ENCODE data around the gene FAM89B.
A peak's percentile ranks its signal among the peaks of the same experiment; 100 is the strongest.
"Not testable (repeated sequence)": the region's sequence is repeated elsewhere in the genome, so short reads cannot be mapped to it uniquely, and the experiment has no call there.

Gene FAM89B

GRCh38 chr11:65558002-65558929, 14.1 kb upstream of the FAM89B start, which contains the start of gene LTBP3:
Gene LTBP3, minus strand, starts transcription at chr11:65558359. Its CDS starts 400 bp downstream, at chr11:65557959.
- DNase-seq, result peak; percentile 90

- peak; percentile 78 for DNase-seq
Observed at GRCh38 chr11:65558930-65559509, 13.3 kb upstream of the FAM89B start.

- DNase-seq, result no peak
Observed at GRCh38 chr11:65559535-65559934, 12.8 kb upstream of the FAM89B start.

- peak; percentile 38 for DNase-seq
Observed at GRCh38 chr11:65559951-65560537, 12.3 kb upstream of the FAM89B start.

GRCh38 chr11:65560555-65561418, 11.6 kb upstream of the FAM89B start:
- DNase-seq, result peak; percentile 84

- no peak for DNase-seq
Observed at GRCh38 chr11:65562020-65562419, 10.3 kb upstream of the FAM89B start.

- no peak for DNase-seq
Observed at GRCh38 chr11:65562788-65563187, 9.6 kb upstream of the FAM89B start.

GRCh38 chr11:65563601-65564000, 8.7 kb upstream of the FAM89B start:
- no peak for DNase-seq

GRCh38 chr11:65564879-65565559, 7.3 kb upstream of the FAM89B start:
- DNase-seq, result not testable (repeated sequence)

GRCh38 chr11:65565624-65566453, 6.5 kb upstream of the FAM89B start:
- DNase-seq, result no peak

- DNase-seq, result no peak
Observed at GRCh38 chr11:65569164-65569972, 3.0 kb upstream of the FAM89B start.

- peak; percentile 98 for DNase-seq
Observed at GRCh38 chr11:65569973-65570918, 2.1 kb upstream of the FAM89B start, which contains the start of gene ZNRD2. Gene ZNRD2, plus strand, starts transcription at chr11:65570477. Its CDS starts 15 bp downstream, at chr11:65570492.

GRCh38 chr11:65571420-65571819, 918 bp upstream of the FAM89B start:
- no peak for DNase-seq

GRCh38 chr11:65571940-65572339, 398 bp upstream of the FAM89B start:
- peak; percentile 77 for DNase-seq

- no peak for DNase-seq
Observed at GRCh38 chr11:65573391-65574079, 1.2 kb downstream of the FAM89B start.

GRCh38 chr11:65574109-65574810, 1.9 kb downstream of the FAM89B start:
- peak; percentile 86 for DNase-seq

GRCh38 chr11:65574811-65575567, 2.7 kb downstream of the FAM89B start:
- DNase-seq, result peak; percentile 22
